Measurements from ENCODE around the gene XRRA1. TPM values are rescaled to one million over a fixed set of nuclear protein-coding genes. Genes with fewer than 3 reads are reported as not detected.

XRRA1 gene
- total RNA-seq, 1 experiment from 2014 or later, result 49.6 TPM

DNA sequence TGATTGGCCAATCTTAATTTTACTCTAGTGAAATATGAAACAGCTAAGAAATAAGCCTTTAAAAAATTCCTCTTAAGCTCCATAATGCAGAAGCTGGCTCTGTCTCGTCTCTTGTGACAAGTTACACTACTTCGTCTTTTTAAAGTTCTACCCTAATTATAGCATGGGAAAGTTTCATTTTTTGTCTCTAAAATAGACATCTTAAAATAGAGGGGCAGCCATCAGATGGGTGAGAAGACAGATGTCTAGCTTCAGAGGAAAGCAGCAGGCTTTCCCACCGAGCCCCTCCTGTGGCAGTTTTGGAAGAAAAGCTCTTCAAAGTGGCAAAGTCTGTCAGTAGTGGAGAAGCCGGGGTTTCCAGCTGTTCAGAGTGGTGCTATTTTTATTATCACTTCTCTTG is 39.5 kb downstream of the XRRA1 start:
- no peaks in the 10 kb centered on the region for H3K27me3 Mint-ChIP-seq (ENCODE audit: insufficient read depth, unreplicated experiment)
- TF ChIP-seq, protein P1, sequence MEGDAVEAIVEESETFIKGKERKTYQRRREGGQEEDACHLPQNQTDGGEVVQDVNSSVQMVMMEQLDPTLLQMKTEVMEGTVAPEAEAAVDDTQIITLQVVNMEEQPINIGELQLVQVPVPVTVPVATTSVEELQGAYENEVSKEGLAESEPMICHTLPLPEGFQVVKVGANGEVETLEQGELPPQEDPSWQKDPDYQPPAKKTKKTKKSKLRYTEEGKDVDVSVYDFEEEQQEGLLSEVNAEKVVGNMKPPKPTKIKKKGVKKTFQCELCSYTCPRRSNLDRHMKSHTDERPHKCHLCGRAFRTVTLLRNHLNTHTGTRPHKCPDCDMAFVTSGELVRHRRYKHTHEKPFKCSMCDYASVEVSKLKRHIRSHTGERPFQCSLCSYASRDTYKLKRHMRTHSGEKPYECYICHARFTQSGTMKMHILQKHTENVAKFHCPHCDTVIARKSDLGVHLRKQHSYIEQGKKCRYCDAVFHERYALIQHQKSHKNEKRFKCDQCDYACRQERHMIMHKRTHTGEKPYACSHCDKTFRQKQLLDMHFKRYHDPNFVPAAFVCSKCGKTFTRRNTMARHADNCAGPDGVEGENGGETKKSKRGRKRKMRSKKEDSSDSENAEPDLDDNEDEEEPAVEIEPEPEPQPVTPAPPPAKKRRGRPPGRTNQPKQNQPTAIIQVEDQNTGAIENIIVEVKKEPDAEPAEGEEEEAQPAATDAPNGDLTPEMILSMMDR (IDR thresholded peaks at IDR 0.05; ENCODE audit: unreplicated experiment), result no peak
- CTCF ChIA-PET, result interaction anchor here (0.6 to 2.4 kb wide), 2 partner anchors 21 to 1696 kb away, joined by 3 to 12 read pairs; no protein-coding TSS in a partner anchor
- no peaks in the 10 kb centered on the region for H3K9me3 Mint-ChIP-seq (ENCODE audit: unreplicated experiment)
- no peak for DNase-seq (ENCODE audit: unreplicated experiment)
- no peak overlapping the region for H3K27ac Mint-ChIP-seq (ENCODE audit: low read depth, unreplicated experiment)
- H3K4me1 Mint-ChIP-seq (ENCODE audit: insufficient read depth, unreplicated experiment), result no peaks in the 10 kb centered on the region
- intact Hi-C loops (cut with micrococcal nuclease), result no loop called here
- H3K4me3 Mint-ChIP-seq (ENCODE audit: unreplicated experiment), result no peak overlapping the region
- H3K36me3 Mint-ChIP-seq (ENCODE audit: insufficient read depth, unreplicated experiment), result peaks cover 51% of the 10 kb centered on the region
- BruUV-seq (replicated peaks), result no TSS peak
- POLR2A ChIA-PET, result interaction anchor here (0.5 kb wide), 1 partner anchor 64 kb away, joined by 3 read pairs; no protein-coding TSS in a partner anchor

DNA sequence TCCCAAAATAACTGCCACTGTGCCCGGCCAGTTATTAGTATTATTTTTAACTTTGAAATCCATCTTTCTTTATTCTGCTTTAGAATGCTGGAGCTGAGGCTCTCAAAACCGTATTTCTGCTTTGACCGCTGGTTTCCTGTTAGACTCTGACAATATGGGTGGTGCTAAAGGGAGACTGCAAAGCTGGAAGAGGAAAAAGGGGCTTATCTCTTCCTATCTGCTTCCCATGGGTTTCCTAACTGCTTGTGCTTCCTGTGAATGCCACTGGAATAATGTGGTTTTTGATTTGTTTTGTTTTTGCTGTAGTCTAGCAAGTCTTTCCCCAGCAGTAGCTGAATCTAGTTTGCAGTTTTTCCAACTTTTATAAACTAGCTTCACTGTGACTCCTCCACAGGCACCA is 43.6 kb downstream of the XRRA1 start:
- no peak overlapping the region for H3K27ac Mint-ChIP-seq (ENCODE audit: low read depth, unreplicated experiment)
- ChIA-PET POLR2A (interaction anchor here (0.6 kb wide), 1 partner anchor 111 kb away, joined by 3 read pairs; no protein-coding TSS in a partner anchor), CTCF (interaction anchor here (0.6 to 0.7 kb wide), 3 partner anchors 12 to 435 kb away, joined by 3 to 4 read pairs (median 3); no protein-coding TSS in a partner anchor)
- H3K36me3 Mint-ChIP-seq (ENCODE audit: insufficient read depth, unreplicated experiment), result peaks cover 44% of the 10 kb centered on the region
- intact Hi-C loops (cut with micrococcal nuclease), result no loop called here
- no peaks in the 10 kb centered on the region for H3K27me3 Mint-ChIP-seq (ENCODE audit: insufficient read depth, unreplicated experiment)
- H3K9me3 Mint-ChIP-seq (ENCODE audit: unreplicated experiment), result peaks cover 13% of the 10 kb centered on the region
- DNase-seq (ENCODE audit: unreplicated experiment), result no peak
- BruUV-seq (replicated peaks), result no TSS peak
- H3K4me3 Mint-ChIP-seq (ENCODE audit: unreplicated experiment), result no peak overlapping the region
- TF ChIP-seq, protein P1 (IDR thresholded peaks at IDR 0.05; ENCODE audit: unreplicated experiment), result no peak
- H3K4me1 Mint-ChIP-seq (ENCODE audit: insufficient read depth, unreplicated experiment), result no peaks in the 10 kb centered on the region

DNA sequence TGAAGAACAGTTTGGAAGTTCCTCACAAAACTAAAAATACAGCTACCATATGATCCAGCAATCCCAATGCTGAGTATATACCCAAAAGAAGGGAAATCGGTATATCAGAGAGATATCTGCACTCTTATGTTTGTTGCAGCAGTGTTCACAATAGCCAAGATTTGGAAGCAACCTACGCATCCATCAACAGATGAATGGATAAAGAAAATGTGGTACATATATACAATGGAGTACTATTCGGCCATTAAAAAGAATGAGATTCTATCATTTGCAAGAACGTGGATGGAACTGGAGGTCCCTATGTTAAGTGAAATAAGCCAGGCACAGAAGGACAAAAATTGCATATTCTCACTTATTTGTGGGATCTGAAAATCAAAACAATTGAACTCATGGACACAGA is 46.5 kb downstream of the XRRA1 start:
- H3K27ac Mint-ChIP-seq (ENCODE audit: low read depth, unreplicated experiment), result no peak overlapping the region
- ChIA-PET CTCF (no interaction called here), POLR2A (no interaction called here)
- TF ChIP-seq, protein P1 (IDR thresholded peaks at IDR 0.05; ENCODE audit: unreplicated experiment), result no peak
- intact Hi-C loops (cut with micrococcal nuclease), result no loop called here
- no peak overlapping the region for H3K4me3 Mint-ChIP-seq (ENCODE audit: unreplicated experiment)
- no TSS peak for BruUV-seq (replicated peaks)
- H3K36me3 Mint-ChIP-seq (ENCODE audit: insufficient read depth, unreplicated experiment), result peaks cover 43% of the 10 kb centered on the region
- DNase-seq (ENCODE audit: unreplicated experiment), result no peak
- H3K9me3 Mint-ChIP-seq (ENCODE audit: unreplicated experiment), result peaks cover 29% of the 10 kb centered on the region
- H3K4me1 Mint-ChIP-seq (ENCODE audit: insufficient read depth, unreplicated experiment), result no peaks in the 10 kb centered on the region
- no peaks in the 10 kb centered on the region for H3K27me3 Mint-ChIP-seq (ENCODE audit: insufficient read depth, unreplicated experiment)

DNA sequence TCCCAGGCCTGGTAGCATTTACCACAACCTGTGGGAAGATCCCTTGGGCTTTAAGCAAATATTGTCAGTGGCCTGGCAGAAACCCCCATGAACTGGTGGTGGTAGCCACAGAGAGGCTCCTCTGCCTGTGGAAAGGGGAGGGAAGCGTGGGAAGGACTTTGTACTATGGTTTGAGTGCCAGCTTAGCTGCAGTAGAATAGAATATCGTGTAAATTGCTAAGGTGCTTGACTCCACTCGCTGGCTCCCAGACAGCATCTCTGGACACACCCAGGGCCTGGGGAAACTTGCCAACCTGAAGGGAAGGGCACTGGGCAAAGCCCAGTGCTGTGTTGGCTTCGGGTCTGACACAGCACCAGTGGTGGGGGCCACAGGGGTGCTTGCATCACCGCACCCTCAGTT is 52.6 kb downstream of the XRRA1 start:
- peaks cover 16% of the 10 kb centered on the region for H3K9me3 Mint-ChIP-seq (ENCODE audit: unreplicated experiment)
- H3K4me3 Mint-ChIP-seq (ENCODE audit: unreplicated experiment), result no peak overlapping the region
- H3K27ac Mint-ChIP-seq (ENCODE audit: low read depth, unreplicated experiment), result no peak overlapping the region
- CTCF ChIA-PET, result no interaction called here
- H3K4me1 Mint-ChIP-seq (ENCODE audit: insufficient read depth, unreplicated experiment), result peaks cover 7% of the 10 kb centered on the region
- intact Hi-C loops (cut with micrococcal nuclease), result no loop called here
- no TSS peak for BruUV-seq (replicated peaks)
- H3K36me3 Mint-ChIP-seq (ENCODE audit: insufficient read depth, unreplicated experiment), result peaks cover 33% of the 10 kb centered on the region
- no peak for DNase-seq (ENCODE audit: unreplicated experiment)
- TF ChIP-seq, protein P1 (IDR thresholded peaks at IDR 0.05; ENCODE audit: unreplicated experiment), result no peak
- H3K27me3 Mint-ChIP-seq (ENCODE audit: insufficient read depth, unreplicated experiment), result no peaks in the 10 kb centered on the region
- POLR2A ChIA-PET, result no interaction called here
